ENCODE results near the gene CFL1.
A peak's percentile ranks its signal among the peaks of the same experiment; 100 is the strongest.

The CFL1 gene

GRCh38 chr11:65859095-65859811 lies 1.3 kb upstream of the CFL1 start:
- peak; percentile 87 for DNase-seq (ENCODE audit: extremely low spot score)
- CTCF ChIA-PET = interaction anchor here (0.7 to 3.7 kb wide), 18 partner anchors 9 to 362 kb away, joined by 3 to 59 read pairs (median 4); partner anchors contain the start of genes BANF1, CCDC85B, EIF1AD and FIBP
- POLR2A ChIA-PET = interaction anchor here (0.7 to 17.2 kb wide), 27 partner anchors 10 to 486 kb away, joined by 3 to 289 read pairs (median 5); partner anchors contain the start of genes BANF1, CCDC85B, CTSW and EIF1AD
- no peak for TF ChIP-seq TARDBP (IDR thresholded peaks at IDR 0.05)
- TF ChIP-seq FOXM1 (IDR thresholded peaks at IDR 0.05; ENCODE audit: borderline replicate concordance) = 0 out of 2 replicates have a peak, but pooled peaks have one; percentile 24
- no peak for TF ChIP-seq CTBP1 (IDR thresholded peaks at IDR 0.05; ENCODE audit: borderline replicate concordance)
- peak; percentile 70 for TF ChIP-seq ELF4 (IDR thresholded peaks at IDR 0.05)
- no peak for TF ChIP-seq ZNF384 (IDR thresholded peaks at IDR 0.05)
- TF ChIP-seq ARNT (IDR thresholded peaks at IDR 0.05) = no peak
- no peak for TF ChIP-seq FOXK2 (IDR thresholded peaks at IDR 0.05)

DNA sequence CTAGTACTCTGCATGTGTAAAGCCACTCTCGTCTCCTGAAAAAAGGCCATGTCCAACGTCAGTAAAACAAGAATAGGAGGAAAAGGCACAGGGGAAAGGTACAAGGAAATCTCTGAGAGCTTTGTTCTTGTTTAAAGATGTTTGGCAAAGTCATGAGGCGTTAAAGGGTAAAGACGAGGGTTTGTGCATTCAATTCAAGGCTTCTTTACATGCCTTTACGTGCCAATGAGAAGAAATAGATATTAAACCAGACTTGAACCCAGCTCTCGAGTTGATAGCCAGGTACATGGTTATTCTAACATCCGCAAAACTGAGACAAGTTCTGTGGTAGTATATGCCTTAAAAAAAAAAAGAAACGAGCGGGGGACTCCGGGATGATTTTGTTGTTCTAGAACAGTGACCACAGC lies 704 bp upstream of the CFL1 start:
- TF ChIP-seq FOXA1 (IDR thresholded peaks at IDR 0.05) (no peak), ARNT (IDR thresholded peaks at IDR 0.05) (no peak), SP1 (IDR thresholded peaks at IDR 0.05) (no peak), L3MBTL2 (conservative IDR thresholded peaks at IDR 0.05) (peak; percentile 5; the same call in 1 of the 2 replicates)
- POLR2A ChIA-PET = interaction anchor here (0.6 to 17.2 kb wide), 22 partner anchors 8 to 736 kb away, joined by 3 to 289 read pairs (median 4); partner anchors contain the start of genes BANF1, CCDC85B, CTSW and EIF1AD
- no peak for DNase-seq (ENCODE audit: extremely low spot score)
- CTCF ChIA-PET = interaction anchor here (1.3 to 3.7 kb wide), 3 partner anchors 8 to 114 kb away, joined by 3 to 59 read pairs (median 19); partner anchors contain the start of genes CCDC85B and FIBP

GRCh38 chr11:65857500-65857852 lies 504 bp downstream of the CFL1 start:
- POLR2A ChIA-PET = interaction anchor here (1.0 to 17.2 kb wide), 3 partner anchors 12 to 285 kb away, joined by 3 to 289 read pairs (median 97); partner anchors contain the start of genes CCDC85B, FAM89B and FIBP
- peak; percentile 28 for DNase-seq (ENCODE audit: extremely low spot score)
- TF ChIP-seq L3MBTL2 (conservative IDR thresholded peaks at IDR 0.05) (peak; percentile 58), NFRKB (IDR thresholded peaks at IDR 0.05) (no peak)
- CTCF ChIA-PET = interaction anchor here (0.6 kb wide), 1 partner anchor 1273 kb away, joined by 5 read pairs; no protein-coding TSS in a partner anchor

GRCh38 chr11:65856689-65857499 lies 1.1 kb downstream of the CFL1 start:
- TF ChIP-seq HDGF (IDR thresholded peaks at IDR 0.05; ENCODE audit: borderline replicate concordance) (no peak), LEF1 (IDR thresholded peaks at IDR 0.05; ENCODE audit: borderline replicate concordance) (no peak), PKNOX1 (IDR thresholded peaks at IDR 0.05) (no peak), TARDBP (IDR thresholded peaks at IDR 0.05) (no peak), L3MBTL2 (conservative IDR thresholded peaks at IDR 0.05) (no peak), SUZ12 (IDR thresholded peaks at IDR 0.05) (no peak), FOXM1 (IDR thresholded peaks at IDR 0.05; ENCODE audit: borderline replicate concordance) (no peak), FOXK2 (IDR thresholded peaks at IDR 0.05) (no peak)

GRCh38 chr11:65855927-65856363 lies 2.0 kb downstream of the CFL1 start:
- TF ChIP-seq CTBP1 (IDR thresholded peaks at IDR 0.05; ENCODE audit: borderline replicate concordance) (no peak), NFRKB (IDR thresholded peaks at IDR 0.05) (no peak)
- DNase-seq (ENCODE audit: extremely low spot score) = no peak
- ChIA-PET CTCF (no interaction called here), POLR2A (interaction anchor here (17.2 kb wide), 1 partner anchor 33 kb away, joined by 289 read pairs; the partner anchor contains the start of genes CCDC85B and FIBP)

More at GRCh38 chr11:65856689-65857499, 1.1 kb downstream of the CFL1 start:
- peak; percentile 49 for DNase-seq (ENCODE audit: extremely low spot score)
- CTCF ChIA-PET = interaction anchor here (0.6 kb wide), 1 partner anchor 1274 kb away, joined by 5 read pairs; no protein-coding TSS in a partner anchor
- POLR2A ChIA-PET = interaction anchor here (0.8 to 17.2 kb wide), 3 partner anchors 13 to 32 kb away, joined by 3 to 289 read pairs (median 97); partner anchors contain the start of genes CCDC85B and FIBP

GRCh38 chr11:65854852-65855837 lies 2.8 kb downstream of the CFL1 start:
- no peak for TF ChIP-seq L3MBTL2 (conservative IDR thresholded peaks at IDR 0.05)
- no peak for TF ChIP-seq SUZ12 (IDR thresholded peaks at IDR 0.05)
- TF ChIP-seq HDGF (IDR thresholded peaks at IDR 0.05; ENCODE audit: borderline replicate concordance) = no peak
- no peak for TF ChIP-seq LEF1 (IDR thresholded peaks at IDR 0.05; ENCODE audit: borderline replicate concordance)
- no peak for TF ChIP-seq TARDBP (IDR thresholded peaks at IDR 0.05)
- no peak for TF ChIP-seq FOXA1 (IDR thresholded peaks at IDR 0.05)
- no peak for TF ChIP-seq ARNT (IDR thresholded peaks at IDR 0.05)
- TF ChIP-seq FOXM1 (IDR thresholded peaks at IDR 0.05; ENCODE audit: borderline replicate concordance) = no peak
- ChIA-PET POLR2A (interaction anchor here (17.2 kb wide), 1 partner anchor 34 kb away, joined by 289 read pairs; the partner anchor contains the start of genes CCDC85B and FIBP), CTCF (no interaction called here)
- DNase-seq (ENCODE audit: extremely low spot score) = no peak

DNA sequence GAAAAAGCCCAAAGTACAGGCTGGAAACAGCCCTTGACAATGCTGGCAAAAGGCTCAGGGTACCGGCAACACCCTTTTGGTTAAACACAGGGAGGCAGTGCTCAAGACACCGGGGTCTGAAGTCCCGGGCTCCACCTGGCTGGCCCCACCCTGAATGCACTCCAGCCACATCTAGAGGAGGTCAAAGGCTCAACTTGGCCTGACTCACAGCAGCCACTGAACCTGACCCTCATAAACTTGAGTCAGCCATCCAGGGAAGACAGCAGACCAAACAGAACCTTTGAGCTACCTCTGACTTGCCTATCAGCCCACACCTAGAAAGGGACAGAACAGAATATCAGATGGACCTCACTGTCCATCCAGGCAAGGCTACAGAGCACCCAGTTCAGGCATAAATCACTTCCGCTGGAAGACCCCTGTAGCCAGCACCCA lies 3.8 kb downstream of the CFL1 start:
- ChIA-PET CTCF (no interaction called here), POLR2A (interaction anchor here (2.1 kb wide), 1 partner anchor 35 kb away, joined by 14 read pairs; the partner anchor contains the start of genes CCDC85B and FIBP)
- DNase-seq (ENCODE audit: extremely low spot score) = no peak
- no peak for TF ChIP-seq SP1 (IDR thresholded peaks at IDR 0.05)
- no peak for TF ChIP-seq HDGF (IDR thresholded peaks at IDR 0.05; ENCODE audit: borderline replicate concordance)
- TF ChIP-seq FOXA1 (IDR thresholded peaks at IDR 0.05) = no peak
- TF ChIP-seq L3MBTL2 (conservative IDR thresholded peaks at IDR 0.05) = no peak
- no peak for TF ChIP-seq CTBP1 (IDR thresholded peaks at IDR 0.05; ENCODE audit: borderline replicate concordance)
- TF ChIP-seq FOXK2 (IDR thresholded peaks at IDR 0.05) = no peak
- no peak for TF ChIP-seq ZNF384 (IDR thresholded peaks at IDR 0.05)
- TF ChIP-seq TARDBP (IDR thresholded peaks at IDR 0.05) = no peak
- TF ChIP-seq FOXM1 (IDR thresholded peaks at IDR 0.05; ENCODE audit: borderline replicate concordance) = no peak
- TF ChIP-seq LEF1 (IDR thresholded peaks at IDR 0.05; ENCODE audit: borderline replicate concordance) = no peak
- no peak for TF ChIP-seq SUZ12 (IDR thresholded peaks at IDR 0.05)
- TF ChIP-seq ELF4 (IDR thresholded peaks at IDR 0.05) = no peak
- TF ChIP-seq BHLHE40 (IDR thresholded peaks at IDR 0.05; ENCODE audit: borderline replicate concordance) = no peak
- TF ChIP-seq ARNT (IDR thresholded peaks at IDR 0.05) = no peak

Data from HEK293T (cell line).